Astrocyte (in vitro differentiated cells and primary cell): ENCODE results near the gene MROH7. TPM values are rescaled to one million over a fixed set of nuclear protein-coding genes. Genes with fewer than 3 reads are reported as not detected.

Experiments used
- DNase-seq: peaks from one replicate; pipeline ENCODE4 v3.0.0-alpha.2; 2010; ENCODE audit warnings: low read depth
- FAIRE-seq: peaks from 2 replicates; lab custom pipeline; 2011; peaks lifted over from hg19 to GRCh38; lab: Jason Lieb, UNC
- H2AFZ ChIP-seq: 2 replicates; pipeline ENCODE4 v1.6.0; 2012; ENCODE audit warnings: low read depth, low read length, inconsistent platforms
- H3K27ac ChIP-seq: 2 replicates; pipeline ENCODE4 v1.5.1; 2011; ENCODE audit warnings: low read depth, low read length, inconsistent platforms
- H3K27me3 ChIP-seq: 2 replicates; pipeline ENCODE4 v1.6.0; 2011; ENCODE audit warnings: low read length, inconsistent platforms; ENCODE audit not compliant: insufficient read depth
- H3K36me3 ChIP-seq: 2 replicates; pipeline ENCODE4 v1.5.1; 2011; ENCODE audit warnings: low read length, inconsistent platforms; ENCODE audit not compliant: insufficient read depth
- H3K4me1 ChIP-seq: 2 replicates; pipeline ENCODE4 v1.5.1; 2011; ENCODE audit warnings: low read length, inconsistent platforms; ENCODE audit not compliant: insufficient read depth
- H3K4me2 ChIP-seq: 2 replicates; pipeline ENCODE4 v1.6.0; 2012; ENCODE audit warnings: low read length, inconsistent platforms
- H3K4me3 ChIP-seq: 2 replicates; pipeline ENCODE4 v1.5.1; 2011; ENCODE audit warnings: low read depth, mild to moderate bottlenecking, low read length, inconsistent platforms; ENCODE audit not compliant: insufficient read depth
- H3K79me2 ChIP-seq: 2 replicates; pipeline ENCODE4 v1.6.0; 2012; ENCODE audit warnings: mild to moderate bottlenecking, low read length, inconsistent platforms; ENCODE audit not compliant: insufficient read depth
- H3K9ac ChIP-seq: 2 replicates; pipeline ENCODE4 v1.6.0; 2012; ENCODE audit warnings: mild to moderate bottlenecking, low read length, inconsistent platforms
- H3K9me3 ChIP-seq: 2 replicates; pipeline ENCODE4 v1.5.1; 2012; ENCODE audit warnings: low read depth, mild to moderate bottlenecking, low read length, inconsistent platforms; ENCODE audit not compliant: insufficient read depth
- H4K20me1 ChIP-seq: 2 replicates; pipeline ENCODE4 v1.6.0; 2012; ENCODE audit warnings: low read length, inconsistent platforms; ENCODE audit not compliant: insufficient read depth
- H3K27ac Mint-ChIP-seq: one replicate; pipeline ENCODE4 v1.8.0; 2021; ENCODE audit warnings: mild to moderate bottlenecking, mixed read lengths; ENCODE audit not compliant: unreplicated experiment
- H3K27me3 Mint-ChIP-seq: one replicate; pipeline ENCODE4 v1.8.0; 2021; ENCODE audit warnings: low read depth, mixed read lengths; ENCODE audit not compliant: unreplicated experiment
- H3K36me3 Mint-ChIP-seq: one replicate; pipeline ENCODE4 v1.8.0; 2021; ENCODE audit warnings: low read depth, mixed read lengths; ENCODE audit not compliant: unreplicated experiment
- H3K4me1 Mint-ChIP-seq: one replicate; pipeline ENCODE4 v1.8.0; 2021; ENCODE audit warnings: low read depth, mixed read lengths; ENCODE audit not compliant: unreplicated experiment
- H3K4me3 Mint-ChIP-seq: one replicate; pipeline ENCODE4 v1.8.0; 2021; ENCODE audit warnings: mild to moderate bottlenecking, moderate library complexity, mixed read lengths; ENCODE audit not compliant: unreplicated experiment
- H3K9me3 Mint-ChIP-seq: one replicate; pipeline ENCODE4 v1.8.0; 2021; ENCODE audit warnings: mild to moderate bottlenecking, mixed read lengths; ENCODE audit not compliant: unreplicated experiment
- EZH2 ChIP-seq: IDR thresholded peaks from 2 replicates; pipeline ENCODE4 v1.6.1; 2012; ENCODE audit warnings: mild to moderate bottlenecking, low read length, inconsistent platforms; ENCODE audit not compliant: insufficient read depth
- total RNA-seq: library from RNA; stranded (reverse); gene quantifications from 2 replicates; pipeline ENCODE4 v1.2.1, GENCODE V29; 2021
- TF ChIP-seq, protein P1 (sequence below): IDR thresholded peaks from 2 replicates; pipeline ENCODE4 v1.5.1; 2011; ENCODE audit warnings: low read depth, mild to moderate bottlenecking, inconsistent platforms, low read length, moderate library complexity; ENCODE audit not compliant: insufficient read depth

MROH7 gene
- total RNA-seq, 1 donor from 2014 or later = not detected

- Histone ChIP-seq H3K27me3 (peaks cover 3% of the 10 kb centered on the region), H2AFZ (no peak overlapping the region), H3K4me1 (no peaks in the 10 kb centered on the region), H3K4me2 (no peak overlapping the region), H3K27ac (no peak overlapping the region), H3K4me3 (no peak overlapping the region), H3K36me3 (no peaks in the 10 kb centered on the region), H3K9ac (no peak overlapping the region), H3K9me3 (no peaks in the 10 kb centered on the region), H4K20me1 (no peaks in the 10 kb centered on the region), H3K79me2 (no peaks in the 10 kb centered on the region)
- TF ChIP-seq, protein P1, sequence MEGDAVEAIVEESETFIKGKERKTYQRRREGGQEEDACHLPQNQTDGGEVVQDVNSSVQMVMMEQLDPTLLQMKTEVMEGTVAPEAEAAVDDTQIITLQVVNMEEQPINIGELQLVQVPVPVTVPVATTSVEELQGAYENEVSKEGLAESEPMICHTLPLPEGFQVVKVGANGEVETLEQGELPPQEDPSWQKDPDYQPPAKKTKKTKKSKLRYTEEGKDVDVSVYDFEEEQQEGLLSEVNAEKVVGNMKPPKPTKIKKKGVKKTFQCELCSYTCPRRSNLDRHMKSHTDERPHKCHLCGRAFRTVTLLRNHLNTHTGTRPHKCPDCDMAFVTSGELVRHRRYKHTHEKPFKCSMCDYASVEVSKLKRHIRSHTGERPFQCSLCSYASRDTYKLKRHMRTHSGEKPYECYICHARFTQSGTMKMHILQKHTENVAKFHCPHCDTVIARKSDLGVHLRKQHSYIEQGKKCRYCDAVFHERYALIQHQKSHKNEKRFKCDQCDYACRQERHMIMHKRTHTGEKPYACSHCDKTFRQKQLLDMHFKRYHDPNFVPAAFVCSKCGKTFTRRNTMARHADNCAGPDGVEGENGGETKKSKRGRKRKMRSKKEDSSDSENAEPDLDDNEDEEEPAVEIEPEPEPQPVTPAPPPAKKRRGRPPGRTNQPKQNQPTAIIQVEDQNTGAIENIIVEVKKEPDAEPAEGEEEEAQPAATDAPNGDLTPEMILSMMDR = no peak
- TF ChIP-seq EZH2 = no peak
- no peaks in the 10 kb centered on the region for H3K4me1 Mint-ChIP-seq
- FAIRE-seq (no peak), DNase-seq (no peak)
- H3K27me3 Mint-ChIP-seq = peaks cover 59% of the 10 kb centered on the region
- no peak overlapping the region for H3K4me3 Mint-ChIP-seq
- H3K9me3 Mint-ChIP-seq = no peaks in the 10 kb centered on the region
- H3K36me3 Mint-ChIP-seq = no peaks in the 10 kb centered on the region
- H3K27ac Mint-ChIP-seq = no peak overlapping the region
Observed at GRCh38 chr1:54698346-54698745, 56.8 kb downstream of the MROH7 start.

DNA sequence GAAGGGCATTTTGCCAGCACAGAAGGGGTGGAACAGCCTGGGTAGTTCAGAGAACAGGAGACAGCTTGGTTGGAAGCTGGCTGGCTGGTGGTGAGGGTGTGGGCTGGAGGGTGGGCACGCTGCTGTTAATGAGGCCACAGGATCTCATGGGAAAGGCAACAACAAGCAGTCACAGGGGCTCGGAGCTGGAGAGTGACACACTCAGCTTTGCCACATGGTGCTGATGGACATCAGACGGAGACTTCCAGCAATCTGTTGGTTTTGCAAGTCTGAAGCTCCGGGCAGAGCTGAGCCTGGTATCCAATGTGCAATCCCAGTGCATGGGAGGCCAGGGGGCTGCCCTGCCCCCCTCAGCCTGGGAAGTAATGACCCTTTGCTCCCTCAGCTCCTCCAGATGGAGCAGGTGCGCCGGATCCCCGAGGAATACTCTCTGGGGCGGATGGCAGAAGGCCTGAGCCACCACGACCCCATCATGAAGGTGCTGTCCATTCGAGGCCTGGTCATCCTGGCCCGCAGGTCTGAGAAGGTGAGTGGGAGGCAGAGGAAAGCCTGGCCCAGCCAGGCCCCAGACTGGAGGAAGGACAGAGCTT lies 58.4 kb downstream of the MROH7 start:
- Histone ChIP-seq H3K4me1 (no peaks in the 10 kb centered on the region), H3K79me2 (no peaks in the 10 kb centered on the region), H3K36me3 (no peaks in the 10 kb centered on the region), H3K27me3 (peaks cover 4% of the 10 kb centered on the region), H2AFZ (no peak overlapping the region), H3K4me3 (no peak overlapping the region), H3K9me3 (no peaks in the 10 kb centered on the region), H3K4me2 (no peak overlapping the region), H3K27ac (no peak overlapping the region), H3K9ac (no peak overlapping the region), H4K20me1 (no peaks in the 10 kb centered on the region)
- Mint-ChIP-seq H3K4me3 (no peak overlapping the region), H3K36me3 (peaks cover 3% of the 10 kb centered on the region), H3K9me3 (peaks cover 2% of the 10 kb centered on the region), H3K4me1 (no peaks in the 10 kb centered on the region), H3K27ac (no peak overlapping the region), H3K27me3 (peaks cover 60% of the 10 kb centered on the region)
- no peak for FAIRE-seq
- no peak for DNase-seq
- TF ChIP-seq, protein P1 = no peak
- no peak for TF ChIP-seq EZH2

DNA sequence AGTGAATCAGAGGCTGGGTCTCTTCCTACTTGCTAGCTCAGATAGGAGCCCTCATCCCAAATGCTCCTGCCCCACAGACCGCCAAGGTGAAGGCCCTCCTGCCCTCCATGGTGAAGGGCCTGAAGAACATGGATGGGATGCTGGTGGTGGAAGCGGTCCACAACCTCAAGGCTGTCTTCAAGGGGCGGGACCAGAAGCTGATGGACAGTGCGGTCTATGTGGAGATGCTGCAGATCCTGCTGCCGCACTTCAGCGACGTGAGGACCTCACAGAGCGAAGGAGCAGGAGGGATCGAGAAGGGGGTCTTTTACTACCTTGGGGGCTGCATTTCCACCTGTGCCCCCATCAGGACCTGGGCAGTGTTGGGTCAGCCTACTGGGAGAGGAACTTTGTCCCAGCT lies 59.5 kb downstream of the MROH7 start:
- Histone ChIP-seq H3K27ac (no peak overlapping the region), H3K4me2 (no peak overlapping the region), H3K9me3 (no peaks in the 10 kb centered on the region), H3K36me3 (no peaks in the 10 kb centered on the region), H4K20me1 (no peaks in the 10 kb centered on the region), H3K27me3 (peaks cover 4% of the 10 kb centered on the region), H3K9ac (no peak overlapping the region), H3K4me3 (no peak overlapping the region), H3K4me1 (no peaks in the 10 kb centered on the region), H3K79me2 (no peaks in the 10 kb centered on the region), H2AFZ (no peak overlapping the region)
- peaks cover 3% of the 10 kb centered on the region for H3K36me3 Mint-ChIP-seq
- DNase-seq = no peak
- TF ChIP-seq, protein P1 = no peak
- TF ChIP-seq EZH2 = no peak
- peaks cover 64% of the 10 kb centered on the region for H3K27me3 Mint-ChIP-seq
- H3K9me3 Mint-ChIP-seq = peaks cover 2% of the 10 kb centered on the region
- H3K27ac Mint-ChIP-seq = no peak overlapping the region
- no peaks in the 10 kb centered on the region for H3K4me1 Mint-ChIP-seq
- H3K4me3 Mint-ChIP-seq = no peak overlapping the region
- FAIRE-seq = no peak
